HG02870 (cell line): Measurements from ENCODE around the gene NCAPD2.
"Not testable (repeated sequence)": the region's sequence is repeated elsewhere in the genome, so short reads cannot be mapped to it uniquely, and the experiment has no call there.

Experiments used
- ATAC-seq: cut with Tn5 transposase; IDR thresholded peaks from one replicate; pipeline ENCODE4 v1.9.1; 2021; ENCODE audit warnings: mild to moderate bottlenecking, moderate library complexity; ENCODE audit not compliant: unreplicated experiment

The NCAPD2 gene

GRCh38 chr12:6532051-6532926 is 38.4 kb downstream of the NCAPD2 start:
- ATAC-seq = no peak

DNA sequence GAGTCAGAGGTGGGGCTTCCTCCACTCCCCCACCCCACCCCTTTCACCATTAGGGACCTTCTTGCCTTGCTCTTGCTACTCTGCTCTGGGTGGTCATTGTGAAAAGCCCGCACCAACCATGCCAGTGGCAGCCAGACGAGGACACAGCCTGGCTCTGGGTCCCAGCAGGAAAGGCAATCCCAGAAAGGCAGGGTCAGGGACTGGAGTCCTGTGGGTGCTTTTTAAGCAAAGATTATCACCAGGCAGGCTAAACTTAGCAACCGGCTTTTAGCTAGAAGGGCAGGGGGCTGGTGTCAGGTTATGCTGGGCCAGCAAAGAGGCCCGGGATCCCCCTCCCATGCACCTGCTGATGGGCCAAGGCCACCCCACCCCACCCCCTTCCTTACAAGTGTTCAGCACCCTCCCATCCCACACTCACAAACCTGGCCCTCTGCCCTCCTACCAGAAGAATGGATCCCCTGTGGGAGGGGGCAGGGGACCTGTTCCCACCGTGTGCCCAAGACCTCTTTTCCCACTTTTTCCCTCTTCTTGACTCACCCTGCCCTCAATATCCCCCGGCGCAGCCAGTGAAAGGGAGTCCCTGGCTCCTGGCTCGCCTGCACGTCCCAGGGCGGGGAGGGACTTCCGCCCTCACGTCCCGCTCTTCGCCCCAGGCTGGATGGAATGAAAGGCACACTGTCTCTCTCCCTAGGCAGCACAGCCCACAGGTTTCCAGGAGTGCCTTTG is 39.2 kb downstream of the NCAPD2 start:
- peak; percentile 4 for ATAC-seq

- no peak for ATAC-seq
These were observed 39.7 kb downstream of the NCAPD2 start for GRCh38 chr12:6533653-6533922.

- peak; percentile 52 for ATAC-seq
These were observed 40.2 kb downstream of the NCAPD2 start, which contains the start of gene GAPDH for GRCh38 chr12:6533923-6534694. GAPDH (plus strand) TSS chr12:6534517; CDS start chr12:6534833, 316 bp downstream.

- no peak for ATAC-seq
These were observed 40.7 kb downstream of the NCAPD2 start for GRCh38 chr12:6534695-6534944.

DNA sequence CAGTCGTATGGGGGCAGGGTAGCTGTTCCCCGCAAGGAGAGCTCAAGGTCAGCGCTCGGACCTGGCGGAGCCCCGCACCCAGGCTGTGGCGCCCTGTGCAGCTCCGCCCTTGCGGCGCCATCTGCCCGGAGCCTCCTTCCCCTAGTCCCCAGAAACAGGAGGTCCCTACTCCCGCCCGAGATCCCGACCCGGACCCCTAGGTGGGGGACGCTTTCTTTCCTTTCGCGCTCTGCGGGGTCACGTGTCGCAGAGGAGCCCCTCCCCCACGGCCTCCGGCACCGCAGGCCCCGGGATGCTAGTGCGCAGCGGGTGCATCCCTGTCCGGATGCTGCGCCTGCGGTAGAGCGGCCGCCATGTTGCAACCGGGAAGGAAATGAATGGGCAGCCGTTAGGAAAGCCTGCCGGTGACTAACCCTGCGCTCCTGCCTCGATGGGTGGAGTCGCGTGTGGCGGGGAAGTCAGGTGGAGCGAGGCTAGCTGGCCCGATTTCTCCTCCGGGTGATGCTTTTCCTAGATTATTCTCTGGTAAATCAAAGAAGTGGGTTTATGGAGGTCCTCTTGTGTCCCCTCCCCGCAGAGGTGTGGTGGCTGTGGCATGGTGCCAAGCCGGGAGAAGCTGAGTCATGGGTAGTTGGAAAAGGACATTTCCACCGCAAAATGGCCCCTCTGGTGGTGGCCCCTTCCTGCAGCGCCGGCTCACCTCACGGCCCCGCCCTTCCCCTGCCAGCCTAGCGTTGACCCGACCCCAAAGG is 41.2 kb downstream of the NCAPD2 start:
- no peak for ATAC-seq

GRCh38 chr12:6535697-6535946 is 41.7 kb downstream of the NCAPD2 start:
- no peak for ATAC-seq

GRCh38 chr12:6535960-6536847 is 42.3 kb downstream of the NCAPD2 start:
- no peak for ATAC-seq

- ATAC-seq = no peak
These were observed 43.1 kb downstream of the NCAPD2 start for GRCh38 chr12:6536894-6537579.

GRCh38 chr12:6537580-6538419 is 43.9 kb downstream of the NCAPD2 start:
- not testable (repeated sequence) for ATAC-seq

- no peak for ATAC-seq
These were observed 44.8 kb downstream of the NCAPD2 start for GRCh38 chr12:6538420-6539313.

GRCh38 chr12:6539314-6539682 is 45.4 kb downstream of the NCAPD2 start:
- no peak for ATAC-seq

DNA sequence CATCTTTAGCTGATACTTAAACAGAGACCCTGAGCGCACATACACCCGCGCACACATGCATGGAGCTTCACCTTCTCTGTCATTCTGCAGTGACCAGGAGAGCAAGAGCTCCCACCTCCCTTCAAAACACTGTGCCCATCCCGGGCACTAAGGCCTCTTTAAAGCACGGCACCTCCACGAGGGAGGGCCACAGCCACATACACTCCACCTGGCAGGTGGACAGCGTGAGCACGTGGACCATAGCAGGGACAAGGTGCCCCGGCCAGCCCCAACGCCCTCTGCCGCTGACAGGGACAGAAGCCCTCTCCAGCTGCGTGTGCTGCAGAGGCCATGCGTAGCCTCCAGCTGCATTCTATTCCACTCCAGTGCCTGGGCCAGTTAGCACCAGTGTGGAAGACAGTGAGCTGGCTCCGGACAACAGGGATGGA is 45.8 kb downstream of the NCAPD2 start:
- no peak for ATAC-seq

DNA sequence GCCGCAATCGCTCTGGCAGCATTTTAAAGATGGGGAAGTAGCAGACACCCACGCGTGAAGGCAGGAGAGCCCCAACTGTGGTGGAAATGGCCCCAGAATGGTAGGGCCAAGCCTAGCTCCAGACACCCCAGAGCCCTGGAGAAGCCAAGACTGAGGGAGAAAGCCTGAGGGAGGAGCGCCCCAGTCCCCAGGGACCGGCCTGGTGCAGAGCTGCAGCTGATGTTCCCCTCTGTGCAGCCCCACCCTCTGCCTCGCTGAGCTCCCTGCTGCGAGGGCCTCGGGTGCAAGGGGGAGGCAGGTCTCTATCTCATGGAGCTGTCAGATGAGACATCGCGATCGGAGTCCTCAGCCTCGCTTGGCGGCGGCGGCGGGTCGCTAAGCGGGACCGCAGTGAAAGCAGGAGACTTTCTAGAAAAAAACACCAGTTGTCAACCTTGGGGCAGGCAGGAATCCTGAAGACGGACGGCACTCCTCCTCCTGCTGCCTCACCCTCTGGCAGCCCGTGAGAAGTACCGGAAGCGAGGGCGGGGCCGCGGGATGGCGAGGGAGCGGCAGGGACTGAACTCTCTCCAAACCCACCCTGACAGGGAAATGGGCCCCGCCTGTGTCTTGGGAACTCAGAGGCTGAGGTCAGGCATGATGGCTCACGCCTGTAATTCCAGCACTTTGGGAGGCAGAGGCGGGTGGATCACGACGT is 46.4 kb downstream of the NCAPD2 start:
- ATAC-seq = no peak

- ATAC-seq = no peak
These were observed 47.7 kb downstream of the NCAPD2 start for GRCh38 chr12:6541371-6542165.

- ATAC-seq = no peak
These were observed 48.5 kb downstream of the NCAPD2 start for GRCh38 chr12:6542209-6543009.
